Measurements from ENCODE around the gene CLDND2. TPM values are rescaled to one million over a fixed set of nuclear protein-coding genes. Genes with fewer than 3 reads are reported as not detected.

The CLDND2 gene
- total RNA-seq, 2 experiments from 2014 or later = 1.9 TPM; not detected in 1

DNA sequence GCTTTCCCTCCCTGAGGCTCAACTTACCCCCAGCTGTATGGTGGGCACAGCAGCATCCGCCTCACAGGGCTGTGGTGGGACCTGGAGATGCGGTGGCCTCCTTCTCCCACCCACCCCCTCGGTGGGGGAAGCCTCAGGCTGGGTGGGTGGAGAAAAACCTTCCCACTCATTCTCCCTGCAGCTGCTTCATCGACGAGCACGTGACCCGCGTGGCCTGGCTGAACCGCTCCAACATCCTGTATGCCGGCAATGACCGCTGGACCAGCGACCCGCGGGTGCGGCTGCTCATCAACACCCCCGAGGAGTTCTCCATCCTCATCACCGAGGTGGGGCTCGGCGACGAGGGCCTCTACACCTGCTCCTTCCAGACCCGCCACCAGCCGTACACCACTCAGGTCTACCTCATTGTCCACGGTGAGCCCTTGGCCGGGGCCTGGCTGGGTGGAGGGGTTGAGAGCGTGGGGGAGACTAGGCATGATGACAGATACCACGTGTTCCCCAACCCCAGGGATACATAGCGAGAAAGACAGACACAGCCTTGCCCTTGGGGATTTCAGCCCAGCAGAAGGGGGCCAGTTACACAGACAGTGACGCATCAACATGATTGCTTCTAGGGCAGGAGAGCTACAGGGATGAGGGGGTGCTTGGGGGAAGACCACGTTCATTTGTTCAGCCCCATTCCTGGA lies 45.2 kb downstream of the CLDND2 start:
- Histone ChIP-seq H3K4me3 (ENCODE audit: low read depth, low read length, poor library complexity, severe bottlenecking) (no peak overlapping the region), H3K9me2 (ENCODE audit: insufficient read depth, low read length) (no peaks in the 10 kb centered on the region), H3K4me1 (ENCODE audit: insufficient read depth, low read length, poor library complexity, severe bottlenecking) (no peaks in the 10 kb centered on the region), H3K36me3 (ENCODE audit: insufficient read depth, low read length) (no peaks in the 10 kb centered on the region), H3K9me3 (ENCODE audit: low read length) (no peaks in the 10 kb centered on the region), H2AFZ (ENCODE audit: low read length) (no peak overlapping the region), H4K20me1 (ENCODE audit: insufficient read depth, low read length) (no peaks in the 10 kb centered on the region), H3K4me2 (ENCODE audit: low read length) (no peak overlapping the region), H3K27ac (ENCODE audit: low read depth, low read length, poor library complexity, severe bottlenecking) (no peak overlapping the region), H3K79me2 (ENCODE audit: insufficient read depth, low read depth, low read length) (no peaks in the 10 kb centered on the region)
- POLR2A ChIA-PET = no interaction called here
- CTCF ChIA-PET (ENCODE audit: unreplicated experiment) = no interaction called here
- intact Hi-C loops (cut with micrococcal nuclease; ENCODE audit: unreplicated experiment) = no loop called here
- DNase-seq (ENCODE audit: low spot score) = no peak
- TF ChIP-seq EZH2phosphoT487 (IDR thresholded peaks at IDR 0.05; ENCODE audit: borderline replicate concordance, low read depth, low read length) = no peak
- TF ChIP-seq, protein P1, sequence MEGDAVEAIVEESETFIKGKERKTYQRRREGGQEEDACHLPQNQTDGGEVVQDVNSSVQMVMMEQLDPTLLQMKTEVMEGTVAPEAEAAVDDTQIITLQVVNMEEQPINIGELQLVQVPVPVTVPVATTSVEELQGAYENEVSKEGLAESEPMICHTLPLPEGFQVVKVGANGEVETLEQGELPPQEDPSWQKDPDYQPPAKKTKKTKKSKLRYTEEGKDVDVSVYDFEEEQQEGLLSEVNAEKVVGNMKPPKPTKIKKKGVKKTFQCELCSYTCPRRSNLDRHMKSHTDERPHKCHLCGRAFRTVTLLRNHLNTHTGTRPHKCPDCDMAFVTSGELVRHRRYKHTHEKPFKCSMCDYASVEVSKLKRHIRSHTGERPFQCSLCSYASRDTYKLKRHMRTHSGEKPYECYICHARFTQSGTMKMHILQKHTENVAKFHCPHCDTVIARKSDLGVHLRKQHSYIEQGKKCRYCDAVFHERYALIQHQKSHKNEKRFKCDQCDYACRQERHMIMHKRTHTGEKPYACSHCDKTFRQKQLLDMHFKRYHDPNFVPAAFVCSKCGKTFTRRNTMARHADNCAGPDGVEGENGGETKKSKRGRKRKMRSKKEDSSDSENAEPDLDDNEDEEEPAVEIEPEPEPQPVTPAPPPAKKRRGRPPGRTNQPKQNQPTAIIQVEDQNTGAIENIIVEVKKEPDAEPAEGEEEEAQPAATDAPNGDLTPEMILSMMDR (conservative IDR thresholded peaks at IDR 0.05; ENCODE audit: low read length) = no peak
- BruUV-seq (replicated peaks) = no TSS peak

DNA sequence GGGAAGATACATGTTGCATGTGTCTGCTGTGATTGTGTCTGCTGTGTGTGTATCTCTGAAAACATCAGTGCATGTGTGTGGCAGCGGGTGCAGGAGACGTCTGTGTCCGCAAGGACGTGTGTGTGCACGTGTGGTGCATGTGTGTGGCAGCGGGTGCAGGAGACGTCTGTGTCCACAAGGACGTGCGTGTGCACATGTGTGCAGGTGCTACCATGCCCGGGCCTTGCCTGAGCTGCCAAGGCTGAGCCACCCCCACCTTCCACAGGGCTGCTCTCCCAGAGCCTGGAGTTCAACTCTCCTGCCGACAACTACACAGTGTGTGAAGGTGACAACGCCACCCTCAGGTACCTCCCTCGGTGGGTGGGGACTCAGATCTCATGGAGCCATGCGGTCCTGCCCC lies 47.0 kb downstream of the CLDND2 start:
- H4K20me1 ChIP-seq (ENCODE audit: insufficient read depth, low read length) = no peaks in the 10 kb centered on the region
- TF ChIP-seq, protein P1 (conservative IDR thresholded peaks at IDR 0.05; ENCODE audit: low read length) = no peak
- TF ChIP-seq EZH2phosphoT487 (IDR thresholded peaks at IDR 0.05; ENCODE audit: borderline replicate concordance, low read depth, low read length) = no peak
- no peak overlapping the region for H3K4me2 ChIP-seq (ENCODE audit: low read length)
- ChIA-PET CTCF (ENCODE audit: unreplicated experiment) (no interaction called here), POLR2A (no interaction called here)
- no peak for DNase-seq (ENCODE audit: low spot score)
- no peaks in the 10 kb centered on the region for H3K79me2 ChIP-seq (ENCODE audit: insufficient read depth, low read depth, low read length)
- no peak overlapping the region for H3K4me3 ChIP-seq (ENCODE audit: low read depth, low read length, poor library complexity, severe bottlenecking)
- no TSS peak for BruUV-seq (replicated peaks)
- H3K4me1 ChIP-seq (ENCODE audit: insufficient read depth, low read length, poor library complexity, severe bottlenecking) = no peaks in the 10 kb centered on the region
- no peak overlapping the region for H3K27ac ChIP-seq (ENCODE audit: low read depth, low read length, poor library complexity, severe bottlenecking)
- H3K9me2 ChIP-seq (ENCODE audit: insufficient read depth, low read length) = no peaks in the 10 kb centered on the region
- H3K36me3 ChIP-seq (ENCODE audit: insufficient read depth, low read length) = no peaks in the 10 kb centered on the region
- H2AFZ ChIP-seq (ENCODE audit: low read length) = no peak overlapping the region
- no peaks in the 10 kb centered on the region for H3K9me3 ChIP-seq (ENCODE audit: low read length)
- intact Hi-C loops (cut with micrococcal nuclease; ENCODE audit: unreplicated experiment) = no loop called here

DNA sequence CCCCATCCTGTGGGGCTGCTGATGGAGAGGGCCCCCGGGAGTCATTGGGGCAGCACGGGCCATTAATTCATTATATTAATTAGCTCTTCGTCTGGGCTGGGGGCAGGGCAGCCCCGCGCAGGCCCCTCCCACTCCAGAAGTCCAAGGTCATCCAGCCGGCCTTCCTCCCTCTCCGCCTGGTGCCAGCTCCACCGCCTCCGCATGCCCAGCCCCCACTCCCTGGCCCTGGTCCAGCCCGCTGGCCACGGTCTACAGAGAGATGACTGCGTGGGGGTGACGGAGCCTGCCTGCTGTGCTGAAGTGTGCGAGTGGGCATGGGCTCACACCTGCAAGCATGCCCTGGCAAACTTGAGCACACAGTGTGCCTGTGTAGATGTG lies 48.5 kb downstream of the CLDND2 start:
- Histone ChIP-seq H3K4me1 (ENCODE audit: insufficient read depth, low read length, poor library complexity, severe bottlenecking) (no peaks in the 10 kb centered on the region), H3K9me3 (ENCODE audit: low read length) (no peaks in the 10 kb centered on the region), H4K20me1 (ENCODE audit: insufficient read depth, low read length) (no peaks in the 10 kb centered on the region), H3K36me3 (ENCODE audit: insufficient read depth, low read length) (no peaks in the 10 kb centered on the region), H3K4me3 (ENCODE audit: low read depth, low read length, poor library complexity, severe bottlenecking) (no peak overlapping the region), H2AFZ (ENCODE audit: low read length) (no peak overlapping the region), H3K9me2 (ENCODE audit: insufficient read depth, low read length) (no peaks in the 10 kb centered on the region), H3K4me2 (ENCODE audit: low read length) (no peak overlapping the region), H3K79me2 (ENCODE audit: insufficient read depth, low read depth, low read length) (no peaks in the 10 kb centered on the region), H3K27ac (ENCODE audit: low read depth, low read length, poor library complexity, severe bottlenecking) (no peak overlapping the region)
- DNase-seq (ENCODE audit: low spot score) = no peak
- intact Hi-C loops (cut with micrococcal nuclease; ENCODE audit: unreplicated experiment) = no loop called here
- BruUV-seq (replicated peaks) = no TSS peak
- ChIA-PET CTCF (ENCODE audit: unreplicated experiment) (no interaction called here), POLR2A (no interaction called here)
- TF ChIP-seq, protein P1 (conservative IDR thresholded peaks at IDR 0.05; ENCODE audit: low read length) = no peak
- no peak for TF ChIP-seq EZH2phosphoT487 (IDR thresholded peaks at IDR 0.05; ENCODE audit: borderline replicate concordance, low read depth, low read length)
